ENCODE results near the gene MRPL43.
A peak's percentile ranks its signal among the peaks of the same experiment; 100 is the strongest.

MRPL43 gene

GRCh38 chr10:100998183-100998990, 11.1 kb upstream of the MRPL43 start:
- peak overlapping the region; percentile 77 for H3K4me3 ChIP-seq (ENCODE audit: low read length)
- TF ChIP-seq, protein P1, sequence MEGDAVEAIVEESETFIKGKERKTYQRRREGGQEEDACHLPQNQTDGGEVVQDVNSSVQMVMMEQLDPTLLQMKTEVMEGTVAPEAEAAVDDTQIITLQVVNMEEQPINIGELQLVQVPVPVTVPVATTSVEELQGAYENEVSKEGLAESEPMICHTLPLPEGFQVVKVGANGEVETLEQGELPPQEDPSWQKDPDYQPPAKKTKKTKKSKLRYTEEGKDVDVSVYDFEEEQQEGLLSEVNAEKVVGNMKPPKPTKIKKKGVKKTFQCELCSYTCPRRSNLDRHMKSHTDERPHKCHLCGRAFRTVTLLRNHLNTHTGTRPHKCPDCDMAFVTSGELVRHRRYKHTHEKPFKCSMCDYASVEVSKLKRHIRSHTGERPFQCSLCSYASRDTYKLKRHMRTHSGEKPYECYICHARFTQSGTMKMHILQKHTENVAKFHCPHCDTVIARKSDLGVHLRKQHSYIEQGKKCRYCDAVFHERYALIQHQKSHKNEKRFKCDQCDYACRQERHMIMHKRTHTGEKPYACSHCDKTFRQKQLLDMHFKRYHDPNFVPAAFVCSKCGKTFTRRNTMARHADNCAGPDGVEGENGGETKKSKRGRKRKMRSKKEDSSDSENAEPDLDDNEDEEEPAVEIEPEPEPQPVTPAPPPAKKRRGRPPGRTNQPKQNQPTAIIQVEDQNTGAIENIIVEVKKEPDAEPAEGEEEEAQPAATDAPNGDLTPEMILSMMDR (conservative IDR thresholded peaks at IDR 0.05; ENCODE audit: low read depth, low read length): no peak
- DNase-seq (ENCODE audit: low read depth): peak; percentile 65

- no peak for DNase-seq (ENCODE audit: low read depth)
- TF ChIP-seq, protein P1 (conservative IDR thresholded peaks at IDR 0.05; ENCODE audit: low read depth, low read length): peak; percentile 87
Observed at GRCh38 chr10:100997360-100998182, 10.3 kb upstream of the MRPL43 start.

DNA sequence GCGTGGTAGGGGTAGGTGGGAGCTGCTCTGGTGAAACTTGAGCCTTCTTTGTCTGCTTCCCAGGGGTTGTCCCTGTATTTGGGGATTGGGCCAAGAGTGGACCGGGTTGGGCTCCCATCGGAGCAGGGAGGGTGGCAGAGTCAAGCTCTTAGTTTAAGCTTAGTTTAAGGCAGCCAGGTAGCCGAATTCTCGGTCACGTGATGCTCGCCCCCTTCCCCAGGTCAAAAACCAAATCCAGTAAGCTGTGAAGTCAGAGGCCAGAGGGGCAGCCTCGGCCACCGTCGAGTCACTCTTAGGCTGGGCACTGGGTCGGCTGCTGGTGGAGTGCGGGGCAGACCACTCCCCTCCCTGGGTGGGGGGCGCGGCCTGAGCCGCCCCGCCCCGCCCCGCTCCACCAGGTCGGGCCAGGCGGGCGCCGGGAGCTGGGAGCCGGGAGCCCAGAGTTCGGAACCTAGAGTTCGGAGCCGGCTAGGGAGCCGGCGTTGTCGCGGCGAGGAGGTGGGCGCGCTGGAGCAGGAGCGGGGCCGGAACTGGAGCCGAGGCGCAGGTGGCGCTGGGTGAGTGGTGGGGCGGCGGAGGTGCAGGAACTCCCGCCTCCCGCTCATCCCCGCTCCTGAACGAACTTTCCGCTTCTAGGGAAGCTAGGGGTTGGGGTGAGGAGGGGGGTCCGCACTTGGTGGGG, 9.5 kb upstream of the MRPL43 start:
- H3K4me3 ChIP-seq (ENCODE audit: low read length): peak overlapping the region; percentile 77
- TF ChIP-seq, protein P1 (conservative IDR thresholded peaks at IDR 0.05; ENCODE audit: low read depth, low read length): no peak
- DNase-seq (ENCODE audit: low read depth): no peak

More at GRCh38 chr10:100997360-100998182, 10.3 kb upstream of the MRPL43 start:
- H3K4me3 ChIP-seq (ENCODE audit: low read length): peak overlapping the region; percentile 77

GRCh38 chr10:100995181-100995580, 7.9 kb upstream of the MRPL43 start:
- no peak overlapping the region for H3K4me3 ChIP-seq (ENCODE audit: low read length)
- no peak for DNase-seq (ENCODE audit: low read depth)
- TF ChIP-seq, protein P1 (conservative IDR thresholded peaks at IDR 0.05; ENCODE audit: low read depth, low read length): no peak

- TF ChIP-seq, protein P1 (conservative IDR thresholded peaks at IDR 0.05; ENCODE audit: low read depth, low read length): peak; percentile 76
- H3K4me3 ChIP-seq (ENCODE audit: low read length): no peak overlapping the region
- DNase-seq (ENCODE audit: low read depth): no peak
Observed at GRCh38 chr10:100993986-100994708, 6.8 kb upstream of the MRPL43 start.

- TF ChIP-seq, protein P1 (conservative IDR thresholded peaks at IDR 0.05; ENCODE audit: low read depth, low read length): no peak
- DNase-seq (ENCODE audit: low read depth): no peak
- H3K4me3 ChIP-seq (ENCODE audit: low read length): no peak overlapping the region
Observed at GRCh38 chr10:100989088-100989487, 1.8 kb upstream of the MRPL43 start.

Measured in retinal pigment epithelial cell (primary cell).